Motor neuron (in vitro differentiated cells): ENCODE results near the gene CXCL10. TPM values are rescaled to one million over a fixed set of nuclear protein-coding genes. Genes with fewer than 3 reads are reported as not detected.
"Not testable (repeated sequence)": the region's sequence is repeated elsewhere in the genome, so short reads cannot be mapped to it uniquely, and the experiment has no call there.

Experiments used
- ATAC-seq, 8 experiments: fragments of 200-7000 bp; cut with Tn5 transposase; replicated peaks in 6 of 8; 2 replicates each; pipeline ENCODE4 v1.8.0; 2021; ENCODE audit warnings: mild to moderate bottlenecking in 8 of 8, moderate library complexity in 8 of 8
- H3K27ac ChIP-seq, 2 donors: fragments of 250-450 bp; sonication (Bioruptor Pico); 2 replicates each; pipeline ENCODE4 v1.9.0; 2021; ENCODE audit warnings: antibody characterized with exemption in 2 of 2, mild to moderate bottlenecking in 2 of 2, moderate library complexity in 1 of 2
- H3K4me1 ChIP-seq, 2 donors: fragments of 250-450 bp; sonication (Bioruptor Pico); replicated peaks in 1 of 2; 2 replicates each; pipeline ENCODE4 v1.6.1; 2021; ENCODE audit warnings: antibody characterized with exemption in 2 of 2, mild to moderate bottlenecking in 2 of 2, moderate library complexity in 1 of 2
- H3K4me3 ChIP-seq, 5 donors: fragments of 250-450 bp; sonication (Bioruptor Pico); 2 replicates each; pipeline ENCODE4 v1.9.0; 2021; ENCODE audit warnings: antibody characterized with exemption in 5 of 5, mild to moderate bottlenecking in 5 of 5, moderate library complexity in 4 of 5
- WGBS, 10 experiments: fragments of 450-650 bp; shearing (Covaris generic); methylation state at CpG; one replicate each; pipeline ENCODE4 v1.0.0; 2022; 5-methylcytosine and 5-hydroxymethylcytosine counted together
- in situ Hi-C, 9 experiments: fragments of 400-800 bp; cut with MboI; loops; one replicate each; pipeline ENCODE4 v1.15.0; 2021; ENCODE audit warnings: low sequenced_read_pairs in 9 of 9, low pct_unique_long_range_greater_than_20kb in 2 of 9; ENCODE audit not compliant: unreplicated experiment in 9 of 9
- total RNA-seq, 8 experiments: library from RNA; unstranded; fragments of 300-600 nt; gene quantifications; 2 replicates each; pipeline versions ENCODE4 v1.2.3 to v1.2.4, GENCODE V29; 2022

CXCL10 gene
- total RNA-seq, 8 experiments from 2014 or later = 0.46 to 3.4 (median 0.87) TPM; not detected in 5

DNA sequence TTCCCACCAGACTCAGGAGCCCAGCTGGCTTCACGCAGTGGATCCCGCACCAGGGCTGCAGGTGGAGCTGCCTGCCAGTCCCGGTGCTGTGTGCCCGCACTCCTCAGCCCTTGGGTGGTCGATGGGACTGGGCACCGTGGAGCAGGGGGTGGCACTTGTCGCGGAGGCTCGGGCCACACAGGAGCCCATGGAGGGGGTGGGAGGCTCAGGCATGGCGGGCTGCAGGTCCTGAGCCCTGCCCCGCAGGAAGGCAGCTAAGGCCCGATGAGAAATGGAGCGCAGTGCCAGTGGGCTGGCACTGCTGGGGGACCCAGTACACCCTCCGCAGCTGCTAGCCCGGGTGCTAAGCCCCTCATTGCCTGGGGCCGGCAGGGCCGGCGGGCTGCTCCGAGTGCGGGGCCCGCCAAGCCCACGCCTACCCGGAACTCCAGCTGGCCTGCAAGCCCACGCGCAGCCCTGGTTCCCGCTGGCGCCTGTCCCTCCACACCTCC is 27.3 kb upstream of the CXCL10 start:
- H3K27ac ChIP-seq, ATAC-seq, H3K4me1 ChIP-seq, H3K4me3 ChIP-seq, in situ Hi-C loops: not testable (repeated sequence)
- 100% methylated on average over 1 to 2 of the region's 27 CpGs; no CpG with 5 or more reads in 8 of the 10 experiments for WGBS, 10 experiments

DNA sequence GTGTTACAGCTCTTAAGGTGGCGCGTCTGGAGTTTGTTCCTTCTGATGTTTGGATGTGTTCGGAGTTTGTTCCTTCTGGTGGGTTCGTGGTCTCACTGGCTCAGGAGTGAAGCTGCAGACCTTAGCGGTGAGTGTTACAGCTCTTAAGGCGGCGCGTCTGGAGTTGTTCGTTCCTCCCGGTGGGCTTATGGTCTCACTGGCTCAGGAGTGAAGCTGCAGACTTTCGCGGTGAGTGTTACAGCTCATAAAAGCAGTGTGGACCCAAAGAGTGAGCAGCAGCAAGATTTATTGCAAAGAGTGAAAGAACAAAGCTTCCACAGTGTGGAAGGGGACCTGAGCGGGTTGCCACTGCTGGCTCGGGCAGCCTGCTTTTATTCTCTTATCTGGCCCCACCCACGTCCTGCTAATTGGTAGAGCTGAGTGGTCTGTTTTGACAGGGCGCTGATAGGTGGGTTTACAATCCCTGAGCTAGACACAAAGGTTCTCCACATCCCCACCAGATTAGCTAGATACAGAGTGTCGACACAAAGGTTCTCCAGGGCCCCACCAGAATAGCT is 26.6 kb upstream of the CXCL10 start:
- H3K27ac ChIP-seq, H3K4me1 ChIP-seq, ATAC-seq, H3K4me3 ChIP-seq, in situ Hi-C loops: not testable (repeated sequence)
- 86% methylated on average over 10 of the region's 17 CpGs; no CpG with 5 or more reads in 9 of the 10 experiments for WGBS, 10 experiments

DNA sequence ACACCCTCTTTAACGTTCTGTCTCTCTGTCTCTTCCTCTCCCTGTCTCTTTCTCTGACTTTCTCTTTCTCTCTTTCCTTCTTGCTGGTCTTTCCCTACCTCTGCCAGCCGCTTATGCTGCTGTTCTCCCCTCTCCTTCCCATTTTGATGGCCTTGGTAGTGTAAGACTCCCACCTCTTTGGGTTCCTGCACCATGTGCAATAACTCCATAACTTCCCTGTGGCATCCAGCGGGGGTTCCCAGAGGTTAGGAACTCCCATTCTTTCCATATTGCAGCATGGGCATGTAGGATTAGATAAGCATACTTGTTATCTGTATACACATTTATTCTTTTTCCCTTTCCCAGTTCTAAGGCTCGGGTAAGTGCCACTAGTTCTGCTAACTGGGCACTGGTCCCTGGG is 21.4 kb upstream of the CXCL10 start:
- H3K27ac ChIP-seq, in situ Hi-C loops, ATAC-seq, H3K4me1 ChIP-seq, H3K4me3 ChIP-seq: not testable (repeated sequence)
- 0 to 84% (median 66%) methylated on average over 1 to 3 of the region's 4 CpGs for WGBS, 10 experiments

DNA sequence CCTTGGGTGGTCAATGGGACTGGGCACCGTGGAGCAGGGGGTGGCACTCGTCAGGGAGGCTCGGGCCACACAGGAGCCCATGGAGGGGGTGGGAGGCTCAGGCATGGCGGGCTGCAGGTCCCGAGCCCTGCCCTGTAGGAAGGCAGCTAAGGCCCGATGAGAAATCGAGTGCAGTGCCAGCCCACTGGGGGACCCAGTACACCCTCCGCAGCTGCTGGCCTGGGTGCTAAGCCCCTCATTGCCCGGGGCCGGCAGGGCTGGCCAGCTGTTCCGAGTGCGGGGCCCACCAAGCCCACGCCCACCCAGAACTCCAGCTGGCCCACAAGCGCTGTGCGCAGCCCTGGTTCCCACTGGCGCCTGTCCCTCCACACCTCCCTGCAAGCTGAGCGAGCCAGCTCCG is 20.0 kb upstream of the CXCL10 start:
- ATAC-seq, H3K4me3 ChIP-seq, in situ Hi-C loops, H3K27ac ChIP-seq, H3K4me1 ChIP-seq: not testable (repeated sequence)
- 100% methylated on average over 3 of the region's 18 CpGs; no CpG with 5 or more reads in 9 of the 10 experiments for WGBS, 10 experiments

DNA sequence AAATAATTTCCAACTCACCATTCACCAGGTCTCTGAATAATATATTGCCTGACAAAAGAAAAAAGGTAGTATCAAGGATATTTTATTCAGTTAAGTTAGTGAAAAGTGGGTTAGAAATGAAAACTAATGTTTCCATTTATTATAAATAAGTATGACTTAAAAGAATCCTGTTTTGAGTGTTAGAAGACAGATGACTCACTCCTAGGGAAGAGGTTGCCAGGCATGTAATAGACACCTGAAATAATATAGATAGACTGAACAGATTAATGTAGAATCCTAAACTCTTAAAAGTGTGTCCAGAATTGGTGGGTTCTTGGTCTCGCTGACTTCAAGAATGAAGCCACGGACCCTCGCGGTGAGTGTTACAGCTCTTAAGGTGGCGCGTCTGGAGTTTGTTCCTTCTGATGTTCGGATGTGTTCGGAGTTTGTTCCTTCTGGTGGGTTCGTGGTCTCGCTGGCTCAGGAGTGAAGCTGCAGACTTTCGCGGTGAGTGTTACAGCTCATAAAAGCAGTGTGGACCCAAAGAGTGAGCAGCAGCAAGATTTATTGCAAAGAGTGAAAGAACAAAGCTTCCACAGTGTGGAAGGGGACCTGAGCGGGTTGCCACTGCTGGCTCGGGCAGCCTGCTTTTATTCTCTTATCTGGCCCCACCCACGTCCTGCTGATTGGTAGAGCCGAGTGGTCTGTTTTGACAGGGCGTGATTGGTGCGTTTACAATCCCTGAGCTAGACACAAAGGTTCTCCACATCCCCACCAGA is 19.1 kb upstream of the CXCL10 start:
- ATAC-seq, H3K27ac ChIP-seq, H3K4me1 ChIP-seq, H3K4me3 ChIP-seq, in situ Hi-C loops: not testable (repeated sequence)
- whole genome bisulfite sequencing, 10 experiments = 88 to 100% (median 100%) methylated on average over 1 to 6 of the region's 18 CpGs; no CpG with 5 or more reads in 7 of the 10 experiments

DNA sequence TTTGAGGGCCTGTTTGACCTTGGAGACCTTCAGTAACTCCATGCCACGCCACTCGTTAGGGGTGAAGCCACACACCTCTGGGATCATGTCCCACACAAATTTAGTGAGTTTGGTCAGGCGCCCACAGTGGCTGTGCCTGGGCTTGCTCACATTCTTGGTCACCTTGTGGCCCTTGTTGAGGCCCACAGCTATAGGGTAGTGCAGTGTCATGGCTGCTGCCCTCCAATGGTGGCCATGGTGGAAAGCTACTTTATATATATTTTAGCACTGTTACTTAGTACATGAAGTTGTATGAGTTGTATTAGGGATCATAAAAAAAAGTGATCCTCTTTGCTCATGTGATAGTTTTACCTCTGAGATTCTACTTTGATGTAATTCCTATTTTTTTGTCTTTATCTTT is 13.6 kb upstream of the CXCL10 start:
- no peak overlapping the region for H3K27ac ChIP-seq
- 62 to 94% (median 75%) methylated on average over 2 to 3 of the region's 3 CpGs; no CpG with 5 or more reads in 5 of the 10 experiments for WGBS, 10 experiments
- H3K4me1 ChIP-seq = no peaks in the 10 kb centered on the region
- in situ Hi-C loops = no loop called here
- H3K4me3 ChIP-seq = no peak overlapping the region
- ATAC-seq = no peak

DNA sequence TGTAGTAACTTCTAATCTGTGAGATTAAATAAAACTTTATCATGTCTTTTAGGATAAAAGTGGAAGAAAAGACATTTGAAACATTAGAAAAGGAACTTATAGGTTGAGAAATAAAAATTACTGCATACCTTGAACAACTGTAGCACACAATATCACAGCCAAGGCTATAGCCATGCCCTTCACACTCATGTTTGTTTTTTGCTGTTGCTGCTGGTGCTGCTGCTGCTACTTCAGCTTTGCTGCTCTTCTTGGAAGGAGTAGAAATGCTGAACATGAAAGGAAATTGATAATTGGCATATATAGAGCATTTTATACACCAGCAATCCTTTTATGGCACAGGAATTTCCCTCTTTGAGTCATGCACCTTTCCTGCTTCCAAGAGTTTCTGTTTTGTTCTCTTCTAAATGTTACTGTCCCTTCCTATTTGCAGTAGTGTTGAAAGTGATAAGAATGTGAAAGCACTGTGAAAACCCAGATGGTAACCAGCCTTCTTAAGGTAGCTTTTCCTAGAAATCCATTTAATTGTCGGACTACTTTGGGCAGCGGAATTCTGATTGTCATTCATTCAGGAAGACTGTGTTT is 12.6 kb upstream of the CXCL10 start, which contains the start of gene CXCL11:
TSS of gene CXCL11 (minus strand) at position 272 of the 582 bp plus-strand sequence. CDS start at position 189, 83 bp downstream.
- Histone ChIP-seq H3K4me3 (no peak within 1 kb of the TSS), H3K27ac (no peak within 1 kb of the TSS), H3K4me1 (no peaks in the 10 kb centered on the region)
- in situ Hi-C loops = no loop called here
- ATAC-seq = no peak
- WGBS, 10 experiments = 36 to 100% (median 95%) methylated on average over 1 to 2 of the region's 2 CpGs; no CpG with 5 or more reads in 1 of the 10 experiments

DNA sequence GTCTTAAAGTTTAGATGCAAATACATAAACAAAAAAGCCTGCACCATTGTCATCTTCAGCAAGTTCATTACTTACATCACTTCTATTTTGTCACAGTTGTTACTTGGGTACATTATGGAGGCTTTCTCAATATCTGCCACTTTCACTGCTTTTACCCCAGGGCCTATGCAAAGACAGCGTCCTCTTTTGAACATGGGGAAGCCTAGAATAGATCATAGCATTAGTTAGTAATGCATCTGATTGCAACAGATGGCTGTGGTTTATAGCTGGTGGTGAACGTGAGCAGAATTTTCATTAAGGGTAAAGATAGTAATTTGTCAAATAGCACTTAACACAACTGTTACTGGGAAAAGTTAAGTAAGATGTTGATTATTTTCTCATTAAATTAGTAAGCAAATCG is 11.8 kb upstream of the CXCL10 start:
- Histone ChIP-seq H3K4me3 (no peak overlapping the region), H3K4me1 (no peaks in the 10 kb centered on the region), H3K27ac (no peak overlapping the region)
- peak in 4 of 8 experiments; percentile 27 to 58 (median 46) for ATAC-seq
- WGBS, 10 experiments = 17 to 82% (median 67%) methylated on average over 2 to 3 of the region's 3 CpGs
- in situ Hi-C loops = no loop called here

DNA sequence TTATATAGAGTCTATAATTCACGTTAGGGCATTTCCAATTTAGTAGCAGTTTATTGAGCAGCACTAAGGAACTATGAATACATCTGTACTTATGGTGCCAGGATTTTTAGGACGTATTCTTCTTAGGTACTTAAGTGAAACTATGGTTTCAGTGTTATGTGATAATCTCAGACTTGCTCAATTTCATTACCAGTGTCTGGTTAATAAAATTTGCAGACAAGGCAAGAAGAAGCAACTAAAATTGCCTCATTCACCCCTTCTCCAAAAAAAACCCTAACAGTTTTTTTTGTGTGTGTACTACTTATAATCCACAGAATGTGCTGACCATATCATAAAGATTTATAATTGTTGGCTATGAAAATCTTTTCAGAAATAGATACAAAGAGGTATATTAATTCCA is 6.0 kb upstream of the CXCL10 start:
- H3K4me3 ChIP-seq = no peak overlapping the region
- no peak overlapping the region for H3K27ac ChIP-seq
- ATAC-seq = no peak
- H3K4me1 ChIP-seq = peaks cover 0 to 2% of the 10 kb centered on the region in 2 donors
- in situ Hi-C loops = no loop called here
- 0 to 88% (median 60%) methylated on average over 1 to 2 of the region's 2 CpGs; no CpG with 5 or more reads in 1 of the 10 experiments for WGBS, 10 experiments

DNA sequence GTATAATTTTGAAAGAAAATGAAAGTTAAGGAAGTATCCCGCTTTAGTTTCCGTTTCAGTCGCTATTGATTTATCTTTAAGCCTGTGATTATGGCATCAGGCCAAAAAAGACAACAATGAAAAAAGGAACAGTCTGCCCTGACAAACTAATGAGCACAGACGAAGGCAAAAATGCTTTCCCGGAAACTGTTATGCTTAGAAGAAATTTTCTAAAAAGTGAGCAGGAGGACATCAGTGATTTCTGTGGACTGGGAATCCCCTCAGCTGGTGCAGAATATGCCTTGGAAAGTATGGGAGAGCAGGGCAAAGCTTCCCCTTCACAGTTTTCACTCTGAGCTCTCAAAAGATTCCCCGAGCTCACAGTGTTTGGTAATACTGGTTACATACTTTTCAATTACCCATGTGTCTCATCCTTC is 5.1 kb upstream of the CXCL10 start:
- H3K27ac ChIP-seq = no peak overlapping the region
- peaks cover 0 to 2% of the 10 kb centered on the region in 2 donors for H3K4me1 ChIP-seq
- no peak overlapping the region for H3K4me3 ChIP-seq
- WGBS, 10 experiments = 2 to 96% (median 78%) methylated on average over 2 to 6 of the region's 6 CpGs
- peak in 1 of 8 experiments; percentile 14 for ATAC-seq
- in situ Hi-C loops = no loop called here

DNA sequence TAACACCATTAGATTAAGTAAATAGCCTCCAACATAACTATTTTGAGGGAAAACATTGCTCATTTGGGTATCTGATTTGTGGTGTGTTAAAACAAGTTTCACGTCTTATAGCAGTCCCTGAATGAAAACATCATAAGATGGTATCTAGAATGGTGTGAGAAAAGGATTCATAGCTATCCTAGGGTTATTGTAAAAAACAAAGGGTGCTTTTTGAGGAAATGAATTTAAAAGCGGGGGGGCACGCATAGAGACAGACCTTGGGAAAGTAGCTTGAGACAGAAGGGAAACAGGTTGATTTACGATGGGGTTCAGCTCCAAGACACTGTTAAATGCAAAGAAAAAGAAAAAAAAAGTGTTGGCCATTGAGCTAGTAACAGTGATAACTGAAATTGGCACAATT is 768 bp upstream of the CXCL10 start:
- in situ Hi-C loops = no loop called here
- H3K27ac ChIP-seq = no peak overlapping the region
- 51 to 100% (median 90%) methylated on average over 1 to 4 of the region's 4 CpGs; no CpG with 5 or more reads in 1 of the 10 experiments for WGBS, 10 experiments
- no peak for ATAC-seq
- peaks cover 0 to 2% of the 10 kb centered on the region in 2 donors for H3K4me1 ChIP-seq
- H3K4me3 ChIP-seq = no peak overlapping the region

DNA sequence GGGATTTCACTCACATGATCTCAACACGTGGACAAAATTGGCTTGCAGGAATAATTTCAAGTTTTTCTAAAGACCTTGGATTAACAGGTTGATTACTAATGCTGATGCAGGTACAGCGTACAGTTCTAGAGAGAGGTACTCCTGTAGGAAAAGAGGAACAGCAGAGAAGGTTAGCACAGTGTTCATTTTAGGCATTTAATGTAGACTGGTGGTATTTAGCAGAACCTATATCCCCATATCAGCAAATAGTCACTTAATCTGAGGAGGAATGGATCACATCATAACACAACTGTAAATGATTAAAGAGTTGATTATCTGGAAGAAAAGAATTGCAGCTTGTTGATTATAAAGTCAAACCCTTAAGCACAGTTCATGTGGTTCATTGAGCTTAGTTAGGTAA is 620 bp downstream of the CXCL10 start:
- WGBS, 10 experiments = 45 to 100% (median 90%) methylated on average over 1 to 2 of the region's 2 CpGs; no CpG with 5 or more reads in 3 of the 10 experiments
- Histone ChIP-seq H3K4me3 (no peak overlapping the region), H3K4me1 (no peaks in the 10 kb centered on the region), H3K27ac (no peak overlapping the region)
- ATAC-seq = no peak
- in situ Hi-C loops = no loop called here

DNA sequence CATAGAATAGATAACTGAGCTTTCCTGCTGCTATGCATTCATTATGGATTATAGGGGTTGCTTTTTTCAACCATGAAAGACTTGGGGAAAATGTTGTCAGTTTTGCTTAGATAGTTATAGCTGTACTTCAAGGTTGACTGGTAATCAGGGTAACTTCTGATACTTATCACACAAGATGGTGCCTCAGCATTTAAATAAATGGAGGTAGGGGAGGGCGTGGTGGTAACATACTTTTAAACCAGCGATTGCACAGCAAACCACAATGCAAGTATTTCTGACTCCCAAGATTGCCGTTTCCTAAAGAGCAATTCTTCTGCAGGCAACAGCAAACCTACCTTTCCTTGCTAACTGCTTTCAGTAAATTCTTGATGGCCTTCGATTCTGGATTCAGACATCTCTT is 1.3 kb downstream of the CXCL10 start:
- Histone ChIP-seq H3K4me3 (no peak overlapping the region), H3K4me1 (no peaks in the 10 kb centered on the region), H3K27ac (no peak overlapping the region)
- in situ Hi-C loops = no loop called here
- 0 to 88% (median 84%) methylated on average over 1 to 4 of the region's 4 CpGs; no CpG with 5 or more reads in 2 of the 10 experiments for WGBS, 10 experiments
- peak in 2 of 8 experiments; percentile 30 to 53 for ATAC-seq
